ENCODE data around the gene QRSL1. TPM values are rescaled to one million over a fixed set of nuclear protein-coding genes. Genes with fewer than 3 reads are reported as not detected.

QRSL1 gene
- total RNA-seq, 1 donor from 2014 or later = 11.8 TPM

DNA sequence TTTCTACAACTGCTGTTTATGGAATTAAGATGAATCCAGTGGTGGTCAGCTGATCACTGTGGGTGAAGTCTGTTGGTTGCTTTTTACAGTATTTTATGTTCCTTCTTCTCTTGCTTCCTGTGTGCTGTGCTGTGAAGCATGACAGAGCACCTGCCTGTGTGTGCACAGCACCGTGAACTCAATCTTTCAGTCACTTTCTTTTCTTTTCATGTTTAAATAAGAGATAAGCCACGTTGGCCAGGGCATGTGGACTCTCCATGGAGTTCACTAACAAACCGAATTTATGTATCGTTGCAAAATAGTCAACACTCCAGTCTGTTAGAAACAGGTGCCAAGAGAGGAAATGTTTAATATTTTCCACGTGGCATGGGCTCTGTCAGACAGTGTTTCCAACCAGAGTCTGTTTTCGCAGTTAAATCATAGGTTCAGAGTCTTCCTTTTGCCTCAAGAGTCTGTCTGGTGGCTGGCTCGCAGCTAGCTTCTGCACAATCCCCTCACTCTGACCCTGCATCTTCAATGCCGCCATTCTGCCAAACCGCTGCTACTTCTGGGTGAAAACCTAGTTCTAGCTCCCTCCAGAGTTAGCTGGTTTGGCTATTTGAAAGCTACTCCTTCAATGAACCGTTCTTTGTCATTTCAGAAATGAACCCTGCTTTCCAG lies 73.2 kb downstream of the QRSL1 start:
- Histone ChIP-seq H3K9me3 (no peaks in the 10 kb centered on the region), H3K4me1 (no peaks in the 10 kb centered on the region), H3K4me3 (no peak overlapping the region), H3K36me3 (no peaks in the 10 kb centered on the region), H3K27ac (no peak overlapping the region), H3K27me3 (no peaks in the 10 kb centered on the region)
- DNase-seq (no peak), ATAC-seq (peak; percentile 84)
- TF ChIP-seq, protein P1, sequence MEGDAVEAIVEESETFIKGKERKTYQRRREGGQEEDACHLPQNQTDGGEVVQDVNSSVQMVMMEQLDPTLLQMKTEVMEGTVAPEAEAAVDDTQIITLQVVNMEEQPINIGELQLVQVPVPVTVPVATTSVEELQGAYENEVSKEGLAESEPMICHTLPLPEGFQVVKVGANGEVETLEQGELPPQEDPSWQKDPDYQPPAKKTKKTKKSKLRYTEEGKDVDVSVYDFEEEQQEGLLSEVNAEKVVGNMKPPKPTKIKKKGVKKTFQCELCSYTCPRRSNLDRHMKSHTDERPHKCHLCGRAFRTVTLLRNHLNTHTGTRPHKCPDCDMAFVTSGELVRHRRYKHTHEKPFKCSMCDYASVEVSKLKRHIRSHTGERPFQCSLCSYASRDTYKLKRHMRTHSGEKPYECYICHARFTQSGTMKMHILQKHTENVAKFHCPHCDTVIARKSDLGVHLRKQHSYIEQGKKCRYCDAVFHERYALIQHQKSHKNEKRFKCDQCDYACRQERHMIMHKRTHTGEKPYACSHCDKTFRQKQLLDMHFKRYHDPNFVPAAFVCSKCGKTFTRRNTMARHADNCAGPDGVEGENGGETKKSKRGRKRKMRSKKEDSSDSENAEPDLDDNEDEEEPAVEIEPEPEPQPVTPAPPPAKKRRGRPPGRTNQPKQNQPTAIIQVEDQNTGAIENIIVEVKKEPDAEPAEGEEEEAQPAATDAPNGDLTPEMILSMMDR (IDR thresholded peaks at IDR 0.05) = no peak
- intact Hi-C loops (cut with DNase I) = no loop called here

DNA sequence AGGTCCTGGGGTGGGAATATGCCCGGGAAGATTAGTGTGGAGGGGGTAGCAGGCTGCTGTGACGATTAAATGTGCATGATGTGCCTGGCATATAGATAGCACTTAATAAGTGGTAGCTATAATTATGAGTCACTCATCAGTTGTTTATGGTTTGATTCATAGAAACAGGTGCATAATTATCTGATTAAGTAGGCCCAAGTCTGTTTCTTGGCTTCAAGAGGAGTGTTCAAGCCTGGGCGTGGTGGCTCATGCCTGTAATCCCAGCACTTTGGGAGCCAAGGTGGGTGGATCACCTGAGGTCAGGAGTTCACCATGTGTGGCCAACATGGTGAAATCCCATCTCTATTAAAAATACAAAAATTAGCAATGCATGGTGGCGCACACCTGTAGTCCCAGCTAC lies 74.9 kb downstream of the QRSL1 start:
- ATAC-seq (no peak), DNase-seq (no peak)
- Histone ChIP-seq H3K4me1 (no peaks in the 10 kb centered on the region), H3K9me3 (no peaks in the 10 kb centered on the region), H3K27ac (no peak overlapping the region), H3K36me3 (no peaks in the 10 kb centered on the region), H3K27me3 (no peaks in the 10 kb centered on the region), H3K4me3 (no peak overlapping the region)
- TF ChIP-seq, protein P1 (IDR thresholded peaks at IDR 0.05) = no peak
- intact Hi-C loops (cut with DNase I) = no loop called here

DNA sequence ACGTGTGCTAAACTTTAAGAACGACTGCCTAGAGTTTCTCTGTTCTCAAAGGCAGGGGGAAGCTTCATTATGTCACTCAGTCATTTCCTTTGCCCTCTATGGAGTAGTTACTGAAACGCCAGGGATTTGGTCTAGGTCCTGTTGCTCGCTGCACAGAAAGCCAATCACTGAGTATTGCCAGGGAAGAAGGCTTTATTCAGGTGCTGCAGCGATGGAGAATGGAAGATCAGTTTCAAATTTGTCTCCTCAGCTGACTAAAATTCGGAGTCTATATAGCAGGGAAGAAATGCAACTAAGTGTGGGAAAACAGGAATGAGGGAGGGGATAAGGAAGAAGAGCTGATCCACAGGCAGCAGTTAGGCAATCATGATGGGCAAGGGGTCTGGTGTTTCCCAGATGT lies 75.8 kb downstream of the QRSL1 start:
- no peak overlapping the region for H3K4me3 ChIP-seq
- ATAC-seq (no peak), DNase-seq (no peak)
- TF ChIP-seq, protein P1 (IDR thresholded peaks at IDR 0.05) = no peak
- no peaks in the 10 kb centered on the region for H3K36me3 ChIP-seq
- H3K27me3 ChIP-seq = no peaks in the 10 kb centered on the region
- H3K4me1 ChIP-seq = no peaks in the 10 kb centered on the region
- no peak overlapping the region for H3K27ac ChIP-seq
- intact Hi-C loops (cut with DNase I) = no loop called here
- no peaks in the 10 kb centered on the region for H3K9me3 ChIP-seq

DNA sequence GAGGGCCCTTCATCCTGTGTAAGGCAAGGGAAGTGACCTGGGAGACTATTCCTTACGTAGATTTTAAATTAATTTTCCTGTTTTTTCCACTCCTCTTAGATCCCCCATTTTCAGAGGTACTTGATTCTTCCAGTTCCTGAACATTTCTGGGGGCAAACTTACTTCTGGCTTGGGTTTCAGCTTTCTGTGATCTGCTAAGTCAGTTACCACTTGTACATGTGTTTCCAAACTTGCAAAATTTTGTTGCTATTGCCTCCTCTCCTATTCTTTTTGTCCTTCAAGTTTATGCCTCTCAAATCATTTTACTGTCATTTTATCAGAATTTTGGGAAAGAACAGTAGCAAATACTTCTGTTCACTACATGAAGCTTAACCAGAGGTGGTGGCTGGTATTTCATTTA lies 81.2 kb downstream of the QRSL1 start:
- H3K36me3 ChIP-seq = no peaks in the 10 kb centered on the region
- TF ChIP-seq, protein P1 (IDR thresholded peaks at IDR 0.05) = no peak
- no peaks in the 10 kb centered on the region for H3K9me3 ChIP-seq
- no peaks in the 10 kb centered on the region for H3K27me3 ChIP-seq
- intact Hi-C loops (cut with DNase I) = no loop called here
- ATAC-seq = no peak
- H3K4me3 ChIP-seq = no peak overlapping the region
- no peaks in the 10 kb centered on the region for H3K4me1 ChIP-seq
- no peak for DNase-seq
- H3K27ac ChIP-seq = no peak overlapping the region

DNA sequence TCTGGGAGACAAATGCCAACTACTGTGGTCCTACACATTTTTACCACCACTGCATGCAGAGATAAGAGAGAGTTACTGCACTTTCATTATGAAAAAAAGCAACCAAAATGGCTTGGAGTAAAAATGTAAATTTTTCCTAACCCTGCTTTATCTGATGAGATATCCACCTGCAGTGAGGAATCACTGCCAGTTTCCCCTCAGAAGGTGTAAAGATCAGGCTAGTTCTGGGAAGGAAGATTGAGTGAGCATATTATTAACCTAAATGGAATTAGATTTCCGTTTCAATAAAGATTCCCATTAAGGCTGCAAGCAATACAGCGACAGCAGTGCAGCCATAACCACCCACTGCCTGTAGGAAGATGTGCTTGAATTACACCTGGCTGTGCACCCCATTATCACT lies 84.9 kb downstream of the QRSL1 start:
- intact Hi-C loops (cut with DNase I) = no loop called here
- TF ChIP-seq, protein P1 (IDR thresholded peaks at IDR 0.05) = no peak
- no peak for DNase-seq
- ATAC-seq = no peak
- H3K9me3 ChIP-seq = no peaks in the 10 kb centered on the region
- H3K4me1 ChIP-seq = no peaks in the 10 kb centered on the region
- H3K4me3 ChIP-seq = no peak overlapping the region
- no peaks in the 10 kb centered on the region for H3K36me3 ChIP-seq
- no peaks in the 10 kb centered on the region for H3K27me3 ChIP-seq
- no peak overlapping the region for H3K27ac ChIP-seq

DNA sequence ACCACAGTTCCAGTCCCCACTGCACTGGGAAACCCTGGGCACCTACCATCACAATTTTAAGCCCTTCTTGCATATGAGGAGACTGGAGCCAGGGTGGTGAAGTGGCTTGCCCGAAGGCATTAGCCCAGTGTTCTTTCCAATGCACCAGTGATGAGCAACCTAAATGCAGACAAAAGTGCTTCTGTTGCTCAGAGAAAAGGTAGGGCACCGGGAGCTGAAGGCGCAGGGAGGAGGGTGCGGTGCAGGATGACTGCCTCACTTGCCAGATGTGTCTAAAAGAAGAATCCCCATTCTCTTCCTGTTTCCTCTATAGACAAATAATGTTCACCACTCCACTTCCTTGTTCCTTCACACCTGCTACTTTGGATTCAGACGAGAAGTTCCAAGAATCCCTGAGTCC lies 86.5 kb downstream of the QRSL1 start:
- DNase-seq (no peak), ATAC-seq (no peak)
- TF ChIP-seq, protein P1 (IDR thresholded peaks at IDR 0.05) = no peak
- Histone ChIP-seq H3K27me3 (no peaks in the 10 kb centered on the region), H3K27ac (no peak overlapping the region), H3K36me3 (no peaks in the 10 kb centered on the region), H3K9me3 (no peaks in the 10 kb centered on the region), H3K4me3 (no peak overlapping the region), H3K4me1 (no peaks in the 10 kb centered on the region)
- intact Hi-C loops (cut with DNase I) = no loop called here

Data from upper lobe of right lung (tissue), 1 donor.